Measurements from ENCODE around the gene TOR2A. TPM values are rescaled to one million over a fixed set of nuclear protein-coding genes. Genes with fewer than 3 reads are reported as not detected.
A peak's percentile ranks its signal among the peaks of the same experiment; 100 is the strongest.

TOR2A gene
- total and polyA plus RNA-seq, 9 of the 15 experiments (the other 6 are each of a cell fraction or from before 2014, with no cell fraction given), result 0.80 to 25.9 (median 11.1) TPM

DNA sequence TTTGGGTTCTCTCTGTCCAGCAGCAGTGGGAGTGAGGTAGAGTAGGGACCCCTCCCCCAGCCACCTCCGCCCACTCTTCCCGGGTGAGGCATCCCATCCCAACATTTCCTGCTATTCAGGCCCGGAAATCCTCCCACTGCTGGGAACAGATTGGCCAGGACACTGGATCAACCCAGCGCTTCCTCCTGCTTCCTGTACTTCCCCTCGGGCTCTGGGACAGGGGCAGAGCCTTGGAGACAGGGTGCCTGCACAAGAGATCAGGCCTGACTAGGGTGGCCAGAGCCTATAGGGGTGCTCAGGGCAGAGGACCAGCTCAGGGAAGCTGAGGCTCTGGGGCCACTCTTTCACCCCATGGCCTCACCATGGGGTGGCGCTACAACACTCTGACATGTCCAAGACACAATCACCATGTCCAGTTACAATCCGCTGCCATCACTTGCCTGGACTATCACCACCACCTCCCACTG, 28.9 kb upstream of the TOR2A start (continued):
- no peak for TF ChIP-seq HBP1 (CRISPR knock-in tag; IDR thresholded peaks at IDR 0.05)
- no peak for TF ChIP-seq BMI1 (IDR thresholded peaks at IDR 0.05; ENCODE audit: low read length)
- TF ChIP-seq, protein P1, sequence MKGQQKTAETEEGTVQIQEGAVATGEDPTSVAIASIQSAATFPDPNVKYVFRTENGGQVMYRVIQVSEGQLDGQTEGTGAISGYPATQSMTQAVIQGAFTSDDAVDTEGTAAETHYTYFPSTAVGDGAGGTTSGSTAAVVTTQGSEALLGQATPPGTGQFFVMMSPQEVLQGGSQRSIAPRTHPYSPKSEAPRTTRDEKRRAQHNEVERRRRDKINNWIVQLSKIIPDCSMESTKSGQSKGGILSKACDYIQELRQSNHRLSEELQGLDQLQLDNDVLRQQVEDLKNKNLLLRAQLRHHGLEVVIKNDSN (CRISPR knock-in tag; IDR thresholded peaks at IDR 0.05), result no peak
- TF ChIP-seq ZSCAN29 (IDR thresholded peaks at IDR 0.05), result no peak
- TF ChIP-seq RUNX1 (IDR thresholded peaks at IDR 0.05; ENCODE audit: low read depth), result no peak
- TF ChIP-seq ZNF3 (CRISPR knock-in tag; IDR thresholded peaks at IDR 0.05), result no peak
- peak; percentile 56; the same call in 1 of the 2 replicates for TF ChIP-seq ESRRA (IDR thresholded peaks at IDR 0.05; ENCODE audit: borderline replicate concordance, low read depth)
- no peak for TF ChIP-seq GABPA (tag; conservative IDR thresholded peaks at IDR 0.05; ENCODE audit: low read depth)
- no peak for TF ChIP-seq E2F3 (CRISPR knock-in tag; IDR thresholded peaks at IDR 0.05)
- TF ChIP-seq NKRF (IDR thresholded peaks at IDR 0.05; ENCODE audit: borderline replicate concordance), result no peak
- peak; percentile 76 for TF ChIP-seq CTBP1 (IDR thresholded peaks at IDR 0.05; ENCODE audit: borderline replicate concordance)
- no peak for TF ChIP-seq ZNF695 (CRISPR knock-in tag; IDR thresholded peaks at IDR 0.05)
- TF ChIP-seq SPI1 (IDR thresholded peaks at IDR 0.05; ENCODE audit: borderline replicate concordance, low read depth, low read length), result no peak
- TF ChIP-seq, protein P2, sequence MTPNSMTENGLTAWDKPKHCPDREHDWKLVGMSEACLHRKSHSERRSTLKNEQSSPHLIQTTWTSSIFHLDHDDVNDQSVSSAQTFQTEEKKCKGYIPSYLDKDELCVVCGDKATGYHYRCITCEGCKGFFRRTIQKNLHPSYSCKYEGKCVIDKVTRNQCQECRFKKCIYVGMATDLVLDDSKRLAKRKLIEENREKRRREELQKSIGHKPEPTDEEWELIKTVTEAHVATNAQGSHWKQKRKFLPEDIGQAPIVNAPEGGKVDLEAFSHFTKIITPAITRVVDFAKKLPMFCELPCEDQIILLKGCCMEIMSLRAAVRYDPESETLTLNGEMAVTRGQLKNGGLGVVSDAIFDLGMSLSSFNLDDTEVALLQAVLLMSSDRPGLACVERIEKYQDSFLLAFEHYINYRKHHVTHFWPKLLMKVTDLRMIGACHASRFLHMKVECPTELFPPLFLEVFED (CRISPR knock-in tag; conservative IDR thresholded peaks at IDR 0.05), result no peak
- no peak for TF ChIP-seq POLR2A (conservative IDR thresholded peaks at IDR 0.05)
- no peak for TF ChIP-seq NR3C1 (CRISPR knock-in tag; IDR thresholded peaks at IDR 0.05)
- TF ChIP-seq PATZ1 (CRISPR knock-in tag; IDR thresholded peaks at IDR 0.05; ENCODE audit: borderline replicate concordance), result no peak
- TF ChIP-seq, protein P3, sequence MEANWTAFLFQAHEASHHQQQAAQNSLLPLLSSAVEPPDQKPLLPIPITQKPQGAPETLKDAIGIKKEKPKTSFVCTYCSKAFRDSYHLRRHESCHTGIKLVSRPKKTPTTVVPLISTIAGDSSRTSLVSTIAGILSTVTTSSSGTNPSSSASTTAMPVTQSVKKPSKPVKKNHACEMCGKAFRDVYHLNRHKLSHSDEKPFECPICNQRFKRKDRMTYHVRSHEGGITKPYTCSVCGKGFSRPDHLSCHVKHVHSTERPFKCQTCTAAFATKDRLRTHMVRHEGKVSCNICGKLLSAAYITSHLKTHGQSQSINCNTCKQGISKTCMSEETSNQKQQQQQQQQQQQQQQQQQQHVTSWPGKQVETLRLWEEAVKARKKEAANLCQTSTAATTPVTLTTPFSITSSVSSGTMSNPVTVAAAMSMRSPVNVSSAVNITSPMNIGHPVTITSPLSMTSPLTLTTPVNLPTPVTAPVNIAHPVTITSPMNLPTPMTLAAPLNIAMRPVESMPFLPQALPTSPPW (CRISPR knock-in tag; IDR thresholded peaks at IDR 0.05), result no peak; the same call in 1 of the 2 replicates
- TF ChIP-seq FOXA1 (IDR thresholded peaks at IDR 0.05; ENCODE audit: borderline replicate concordance), result no peak
- TF ChIP-seq ETS2 (tag; IDR thresholded peaks at IDR 0.05; ENCODE audit: borderline replicate concordance, poor library complexity, severe bottlenecking), result no peak
- TF ChIP-seq EP300 (IDR thresholded peaks at IDR 0.05; ENCODE audit: low read length), result no peak
- TF ChIP-seq ZNF347 (CRISPR knock-in tag; IDR thresholded peaks at IDR 0.05; ENCODE audit: low read depth), result no peak
